Measurements from ENCODE around the gene BTBD16. TPM values are rescaled to one million over a fixed set of nuclear protein-coding genes. Genes with fewer than 3 reads are reported as not detected.

Gene BTBD16
- total and polyA plus RNA-seq, 2 of the 13 experiments (the other 11 are each of a cell fraction or from before 2014, with no cell fraction given) = 5.0 to 11.9 TPM

DNA sequence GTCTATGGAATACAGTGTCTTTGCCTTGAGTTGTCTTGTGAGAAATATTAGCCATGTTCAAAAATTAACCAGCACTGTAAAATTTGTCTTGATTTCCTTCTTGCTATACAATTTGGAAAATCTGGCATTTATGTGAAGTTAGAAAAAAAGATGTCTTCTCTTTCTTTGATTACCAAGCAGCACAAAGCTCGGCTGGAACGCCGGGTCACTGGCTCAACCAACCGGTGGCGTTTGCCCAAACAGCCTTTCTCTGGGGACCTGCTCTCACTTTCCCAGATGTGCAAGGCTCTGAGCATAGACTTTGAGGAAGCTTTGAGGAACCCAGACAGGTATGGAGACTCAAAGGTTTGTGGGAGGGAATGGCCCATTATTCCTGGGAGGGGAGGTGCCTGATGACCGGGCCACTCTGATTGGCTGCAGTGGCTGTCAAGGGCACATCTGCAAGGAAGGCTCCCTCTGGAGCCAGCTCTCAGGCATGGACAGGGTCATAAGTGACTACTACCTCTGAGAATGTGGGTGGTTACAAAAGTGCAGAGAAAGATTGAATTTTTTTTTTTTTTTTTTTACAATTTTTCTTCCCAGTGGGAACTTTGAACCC lies 5.6 kb downstream of the BTBD16 start:
- no peak for TF ChIP-seq ZNF484 (CRISPR knock-in tag; IDR thresholded peaks at IDR 0.05; ENCODE audit: borderline replicate concordance, low read depth)
- peak; percentile 76 for TF ChIP-seq FOSL2 (CRISPR knock-in tag; IDR thresholded peaks at IDR 0.05)
- TF ChIP-seq, protein P1, sequence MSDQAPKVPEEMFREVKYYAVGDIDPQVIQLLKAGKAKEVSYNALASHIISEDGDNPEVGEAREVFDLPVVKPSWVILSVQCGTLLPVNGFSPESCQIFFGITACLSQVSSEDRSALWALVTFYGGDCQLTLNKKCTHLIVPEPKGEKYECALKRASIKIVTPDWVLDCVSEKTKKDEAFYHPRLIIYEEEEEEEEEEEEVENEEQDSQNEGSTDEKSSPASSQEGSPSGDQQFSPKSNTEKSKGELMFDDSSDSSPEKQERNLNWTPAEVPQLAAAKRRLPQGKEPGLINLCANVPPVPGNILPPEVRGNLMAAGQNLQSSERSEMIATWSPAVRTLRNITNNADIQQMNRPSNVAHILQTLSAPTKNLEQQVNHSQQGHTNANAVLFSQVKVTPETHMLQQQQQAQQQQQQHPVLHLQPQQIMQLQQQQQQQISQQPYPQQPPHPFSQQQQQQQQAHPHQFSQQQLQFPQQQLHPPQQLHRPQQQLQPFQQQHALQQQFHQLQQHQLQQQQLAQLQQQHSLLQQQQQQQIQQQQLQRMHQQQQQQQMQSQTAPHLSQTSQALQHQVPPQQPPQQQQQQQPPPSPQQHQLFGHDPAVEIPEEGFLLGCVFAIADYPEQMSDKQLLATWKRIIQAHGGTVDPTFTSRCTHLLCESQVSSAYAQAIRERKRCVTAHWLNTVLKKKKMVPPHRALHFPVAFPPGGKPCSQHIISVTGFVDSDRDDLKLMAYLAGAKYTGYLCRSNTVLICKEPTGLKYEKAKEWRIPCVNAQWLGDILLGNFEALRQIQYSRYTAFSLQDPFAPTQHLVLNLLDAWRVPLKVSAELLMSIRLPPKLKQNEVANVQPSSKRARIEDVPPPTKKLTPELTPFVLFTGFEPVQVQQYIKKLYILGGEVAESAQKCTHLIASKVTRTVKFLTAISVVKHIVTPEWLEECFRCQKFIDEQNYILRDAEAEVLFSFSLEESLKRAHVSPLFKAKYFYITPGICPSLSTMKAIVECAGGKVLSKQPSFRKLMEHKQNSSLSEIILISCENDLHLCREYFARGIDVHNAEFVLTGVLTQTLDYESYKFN (CRISPR knock-in tag; conservative IDR thresholded peaks at IDR 0.05) = no peak
- TF ChIP-seq NFYB (CRISPR knock-in tag; IDR thresholded peaks at IDR 0.05) = peak; percentile 73
- TF ChIP-seq NFYC (CRISPR knock-in tag; IDR thresholded peaks at IDR 0.05) = peak; percentile 68
- TF ChIP-seq, protein P2, sequence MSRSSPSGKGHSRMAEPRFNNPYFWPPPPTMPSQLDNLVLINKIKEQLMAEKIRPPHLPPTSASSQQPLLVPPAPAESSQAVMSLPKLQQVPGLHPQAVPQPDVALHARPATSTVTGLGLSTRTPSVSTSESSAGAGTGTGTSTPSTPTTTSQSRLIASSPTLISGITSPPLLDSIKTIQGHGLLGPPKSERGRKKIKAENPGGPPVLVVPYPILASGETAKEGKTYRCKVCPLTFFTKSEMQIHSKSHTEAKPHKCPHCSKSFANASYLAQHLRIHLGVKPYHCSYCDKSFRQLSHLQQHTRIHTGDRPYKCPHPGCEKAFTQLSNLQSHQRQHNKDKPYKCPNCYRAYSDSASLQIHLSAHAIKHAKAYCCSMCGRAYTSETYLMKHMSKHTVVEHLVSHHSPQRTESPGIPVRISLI (CRISPR knock-in tag; IDR thresholded peaks at IDR 0.05; ENCODE audit: borderline replicate concordance) = 0 out of 2 replicates have a peak, but pooled peaks have one; percentile 14
- TF ChIP-seq, protein P3, sequence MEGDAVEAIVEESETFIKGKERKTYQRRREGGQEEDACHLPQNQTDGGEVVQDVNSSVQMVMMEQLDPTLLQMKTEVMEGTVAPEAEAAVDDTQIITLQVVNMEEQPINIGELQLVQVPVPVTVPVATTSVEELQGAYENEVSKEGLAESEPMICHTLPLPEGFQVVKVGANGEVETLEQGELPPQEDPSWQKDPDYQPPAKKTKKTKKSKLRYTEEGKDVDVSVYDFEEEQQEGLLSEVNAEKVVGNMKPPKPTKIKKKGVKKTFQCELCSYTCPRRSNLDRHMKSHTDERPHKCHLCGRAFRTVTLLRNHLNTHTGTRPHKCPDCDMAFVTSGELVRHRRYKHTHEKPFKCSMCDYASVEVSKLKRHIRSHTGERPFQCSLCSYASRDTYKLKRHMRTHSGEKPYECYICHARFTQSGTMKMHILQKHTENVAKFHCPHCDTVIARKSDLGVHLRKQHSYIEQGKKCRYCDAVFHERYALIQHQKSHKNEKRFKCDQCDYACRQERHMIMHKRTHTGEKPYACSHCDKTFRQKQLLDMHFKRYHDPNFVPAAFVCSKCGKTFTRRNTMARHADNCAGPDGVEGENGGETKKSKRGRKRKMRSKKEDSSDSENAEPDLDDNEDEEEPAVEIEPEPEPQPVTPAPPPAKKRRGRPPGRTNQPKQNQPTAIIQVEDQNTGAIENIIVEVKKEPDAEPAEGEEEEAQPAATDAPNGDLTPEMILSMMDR (CRISPR knock-in tag; IDR thresholded peaks at IDR 0.05) = peak; percentile 33
- Histone ChIP-seq H3K4me1 (ENCODE audit: insufficient read depth, low read length) (peaks cover 24% of the 10 kb centered on the region), H3K4me3 (replicated peaks in 1 of 3; ENCODE audit: insufficient read depth in 1 of 3, low read depth in 2 of 3, low read length in 3 of 3) (no peak overlapping the region), H3K79me2 (ENCODE audit: insufficient read depth, low read length) (no peaks in the 10 kb centered on the region), H3K36me3 (replicated peaks in 1 of 2; ENCODE audit: control insufficient read depth in 1 of 2, insufficient read depth in 2 of 2, low read length in 2 of 2) (no peaks in the 10 kb centered on the region), H3K9me3 (ENCODE audit: low read length) (no peaks in the 10 kb centered on the region), H3K9ac (ENCODE audit: insufficient read depth, low read depth, low read length) (no peak overlapping the region), H3K27me3 (ENCODE audit: control insufficient read depth in 1 of 2, insufficient read depth in 2 of 2, low read length in 2 of 2) (peaks cover 2 to 4% of the 10 kb centered on the region in 2 experiments; a peak in 2 of 5 replicates), H2AFZ (ENCODE audit: low read length) (no peak overlapping the region), H3K27ac (ENCODE audit: extremely low read length, insufficient read depth, low read length) (no peak overlapping the region), H4K20me1 (ENCODE audit: insufficient read depth, low read length) (no peaks in the 10 kb centered on the region), H3K4me2 (ENCODE audit: low read depth, low read length) (no peak overlapping the region)
- in situ Hi-C loops (cut with HindIII; ENCODE audit: extremely low pct_ligation_motif_present, low pct_unique_long_range_greater_than_20kb) (no loop called here), intact Hi-C loops (cut with micrococcal nuclease; ENCODE audit: unreplicated experiment) (loop anchor here (5.0 kb wide), 1 partner anchor 426 kb away; no protein-coding TSS in a partner anchor)
- ATAC-seq (peak; percentile 83), DNase-seq (ENCODE audit: low spot score) (peak; percentile 54), FAIRE-seq (peak; percentile 18)
- ChIA-PET POLR2A (interaction anchor here (0.6 to 1.1 kb wide), 4 partner anchors 9 to 35 kb away, joined by 3 to 8 read pairs (median 3); no protein-coding TSS in a partner anchor), CTCF (ENCODE audit: low intra/inter-chr PET ratio, low total read pairs) (interaction anchor here (1.0 to 1.2 kb wide), 2 partner anchors 9 to 289 kb away, joined by 4 read pairs; no protein-coding TSS in a partner anchor)
- BruUV-seq (replicated peaks) = no TSS peak
- WGBS (ENCODE audit: low lambda C conversion rate) = 67% methylated on average over 6 of the region's 6 CpGs

Data from HepG2 (cell line).